Stimulated activated naive CD8-positive, alpha-beta T cell treated with anti-CD3 and anti-CD28 coated beads, Interleukin-15, amount 100 ng/mL, for 72 hours (primary cell): ENCODE measurements around the gene ZNF823.
A peak's percentile ranks its signal among the peaks of the same experiment; 100 is the strongest.
"Not testable (repeated sequence)": the region's sequence is repeated elsewhere in the genome, so short reads cannot be mapped to it uniquely, and the experiment has no call there.

Source experiments
- ATAC-seq: fragments of 150-1000 bp; cut with Tn5 transposase; 2 replicates; pipeline ENCODE4 v1.10.0; 2021; ENCODE audit warnings: mild to moderate bottlenecking, moderate library complexity
- DNase-seq, 2 donors: peaks; one replicate each; pipeline ENCODE4 v3.0.0; 2021 to 2022
- H3K27ac Mint-ChIP-seq, 2 donors: one replicate each; pipeline ENCODE4 v1.8.0; 2022; ENCODE audit warnings: mild to moderate bottlenecking in 2 of 2, mixed read lengths in 2 of 2, moderate library complexity in 2 of 2
- H3K27me3 Mint-ChIP-seq: one replicate; pipeline ENCODE4 v1.8.0; 2022; ENCODE audit warnings: mixed read lengths
- H3K4me1 Mint-ChIP-seq: one replicate; pipeline ENCODE4 v1.8.0; 2022; ENCODE audit warnings: mild to moderate bottlenecking, mixed read lengths
- H3K4me3 Mint-ChIP-seq, 2 donors: one replicate each; pipeline ENCODE4 v1.8.0; 2022; ENCODE audit warnings: mild to moderate bottlenecking in 2 of 2, mixed read lengths in 2 of 2, moderate library complexity in 1 of 2
- H3K9me3 Mint-ChIP-seq, 2 donors: one replicate each; pipeline ENCODE4 v1.8.0; 2022; ENCODE audit warnings: mixed read lengths in 2 of 2

Gene ZNF823

DNA sequence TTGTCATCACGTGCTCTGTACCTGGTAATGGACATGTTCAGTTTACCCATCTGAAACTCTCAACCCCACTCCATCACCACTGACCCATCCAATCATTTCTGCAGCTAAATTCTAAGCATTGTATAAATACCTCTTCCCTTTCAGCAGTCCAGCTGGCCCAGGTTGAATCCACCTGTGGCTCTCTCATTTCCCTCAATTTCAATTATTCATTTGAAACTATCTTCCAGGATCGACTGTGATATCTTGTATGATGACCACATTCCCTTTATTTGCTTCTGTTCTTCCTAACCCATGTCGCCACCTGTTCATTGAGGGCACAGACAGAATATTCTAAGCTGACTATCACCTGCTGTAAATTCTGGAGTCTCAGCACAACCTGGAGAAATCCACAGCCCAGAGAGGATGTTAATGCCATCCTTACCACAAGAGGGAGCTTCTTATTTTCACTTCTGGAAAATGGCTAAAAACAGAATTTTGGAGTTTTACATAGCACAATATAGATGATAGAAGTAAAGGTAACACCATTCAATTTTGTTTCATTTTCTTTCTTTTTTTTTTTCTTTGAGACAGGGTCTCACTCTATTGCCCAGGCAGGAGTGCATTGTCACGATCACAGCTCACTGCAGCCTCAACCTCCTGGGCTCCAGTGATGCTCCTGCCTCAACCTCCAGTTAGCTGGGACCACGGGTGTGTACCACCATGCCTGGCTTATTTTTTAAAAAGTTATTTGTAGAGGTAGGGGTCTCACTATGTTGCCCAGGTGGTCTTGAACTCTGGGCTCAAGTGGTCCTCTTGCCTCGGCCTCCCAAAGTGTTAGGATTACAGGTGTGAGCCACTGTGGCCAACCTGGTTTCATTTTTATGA lies 38.6 kb downstream of the ZNF823 start:
- Mint-ChIP-seq H3K4me3 (no peak overlapping the region), H3K27ac (no peak overlapping the region), H3K4me1 (peaks cover under 1% of the 10 kb centered on the region), H3K9me3 (no peaks in the 10 kb centered on the region), H3K27me3 (peaks cover 24% of the 10 kb centered on the region)
- ATAC-seq, result no peak
- no peak for DNase-seq

DNA sequence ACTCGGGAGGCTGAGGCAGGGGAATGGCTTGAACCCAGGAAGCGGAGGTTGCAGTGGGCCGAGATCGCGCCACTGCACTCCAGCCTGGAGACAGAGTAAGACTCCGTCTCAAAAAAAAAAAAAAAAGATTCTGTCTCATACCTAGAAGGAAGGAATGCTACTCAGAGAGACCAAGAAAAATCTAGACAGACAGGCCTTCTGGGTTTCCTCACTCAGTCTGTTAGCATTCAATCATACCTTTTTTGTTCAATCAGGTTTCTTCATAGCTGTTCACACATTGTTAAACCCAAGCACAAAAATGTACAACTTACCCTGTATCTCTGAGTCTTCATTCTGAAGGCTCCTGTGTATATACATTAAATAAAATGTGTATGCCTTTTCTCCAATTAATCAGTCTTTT lies 40.5 kb downstream of the ZNF823 start:
- H3K27me3 Mint-ChIP-seq, result peaks cover 43% of the 10 kb centered on the region
- no peak overlapping the region for H3K4me3 Mint-ChIP-seq
- no peak for ATAC-seq
- no peaks in the 10 kb centered on the region for H3K9me3 Mint-ChIP-seq
- no peak for DNase-seq
- peaks cover 20% of the 10 kb centered on the region for H3K4me1 Mint-ChIP-seq
- H3K27ac Mint-ChIP-seq, result no peak overlapping the region

DNA sequence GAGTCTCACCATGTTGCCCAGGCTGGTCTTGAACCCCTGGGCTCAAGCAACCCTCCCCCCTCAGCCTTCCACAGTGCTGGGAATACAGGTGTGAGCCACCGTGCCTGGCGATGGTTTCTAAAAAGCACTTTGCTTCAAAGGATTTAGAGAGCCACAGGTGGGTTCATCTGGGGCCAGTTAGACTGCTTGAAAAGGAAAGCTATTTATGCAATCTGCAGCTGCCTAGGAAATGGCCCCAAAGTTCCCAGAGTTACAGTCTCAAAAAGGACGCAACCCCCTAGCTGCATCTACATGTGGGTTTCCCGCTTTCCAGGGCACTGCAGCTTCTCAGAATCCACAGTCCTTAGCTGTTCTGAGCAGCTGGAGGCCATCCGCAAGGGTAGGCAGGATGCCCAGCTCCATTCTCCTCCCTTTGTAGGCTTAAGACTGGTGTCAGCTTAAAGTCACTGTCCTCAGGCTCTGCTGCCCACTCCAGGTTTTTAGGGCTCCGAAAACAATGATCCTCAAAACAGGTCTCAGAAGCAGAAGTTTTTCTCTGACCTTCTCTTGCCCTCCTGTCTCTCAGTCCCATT lies 41.4 kb downstream of the ZNF823 start:
- no peak overlapping the region for H3K4me3 Mint-ChIP-seq
- H3K27me3 Mint-ChIP-seq, result peaks cover 52% of the 10 kb centered on the region
- DNase-seq (no peak), ATAC-seq (no peak)
- H3K4me1 Mint-ChIP-seq, result peaks cover 21% of the 10 kb centered on the region
- H3K9me3 Mint-ChIP-seq, result no peaks in the 10 kb centered on the region
- H3K27ac Mint-ChIP-seq, result no peak overlapping the region

- Mint-ChIP-seq H3K4me1 (peaks cover 21% of the 10 kb centered on the region), H3K27ac (peak overlapping the region; percentile 55 to 89), H3K27me3 (peaks cover 74% of the 10 kb centered on the region), H3K9me3 (no peaks in the 10 kb centered on the region), H3K4me3 (peak overlapping the region; percentile 100)
- ATAC-seq (peak; percentile 99), DNase-seq (peak; percentile 87 to 89)
Observed at GRCh38 chr19:11694533-11695439, 44.0 kb downstream of the ZNF823 start.

GRCh38 chr19:11693505-11694499 lies 44.9 kb downstream of the ZNF823 start:
- H3K9me3 Mint-ChIP-seq, result no peaks in the 10 kb centered on the region
- peaks cover 77% of the 10 kb centered on the region for H3K27me3 Mint-ChIP-seq
- H3K27ac Mint-ChIP-seq, result peak overlapping the region in 1 of 2 donors; percentile 19
- H3K4me3 Mint-ChIP-seq, result peak overlapping the region; percentile 100
- H3K4me1 Mint-ChIP-seq, result peaks cover 21% of the 10 kb centered on the region
- DNase-seq, result no peak
- ATAC-seq, result no peak

- Mint-ChIP-seq H3K4me3 (no peak overlapping the region), H3K27ac (no peak overlapping the region), H3K27me3 (peaks cover 69% of the 10 kb centered on the region), H3K9me3 (peaks cover 3 to 4% of the 10 kb centered on the region in 2 donors), H3K4me1 (peaks cover 21% of the 10 kb centered on the region)
- DNase-seq (no peak), ATAC-seq (no peak)
Observed at GRCh38 chr19:11692127-11692790, 46.5 kb downstream of the ZNF823 start.

- peak; percentile 85 for ATAC-seq
- Mint-ChIP-seq H3K9me3 (peaks cover 22 to 37% of the 10 kb centered on the region in 2 donors), H3K4me1 (peaks cover 12% of the 10 kb centered on the region), H3K4me3 (no peak overlapping the region), H3K27me3 (peaks cover 13% of the 10 kb centered on the region), H3K27ac (no peak overlapping the region)
- no peak for DNase-seq
Observed at GRCh38 chr19:11685676-11686650, 52.8 kb downstream of the ZNF823 start.

DNA sequence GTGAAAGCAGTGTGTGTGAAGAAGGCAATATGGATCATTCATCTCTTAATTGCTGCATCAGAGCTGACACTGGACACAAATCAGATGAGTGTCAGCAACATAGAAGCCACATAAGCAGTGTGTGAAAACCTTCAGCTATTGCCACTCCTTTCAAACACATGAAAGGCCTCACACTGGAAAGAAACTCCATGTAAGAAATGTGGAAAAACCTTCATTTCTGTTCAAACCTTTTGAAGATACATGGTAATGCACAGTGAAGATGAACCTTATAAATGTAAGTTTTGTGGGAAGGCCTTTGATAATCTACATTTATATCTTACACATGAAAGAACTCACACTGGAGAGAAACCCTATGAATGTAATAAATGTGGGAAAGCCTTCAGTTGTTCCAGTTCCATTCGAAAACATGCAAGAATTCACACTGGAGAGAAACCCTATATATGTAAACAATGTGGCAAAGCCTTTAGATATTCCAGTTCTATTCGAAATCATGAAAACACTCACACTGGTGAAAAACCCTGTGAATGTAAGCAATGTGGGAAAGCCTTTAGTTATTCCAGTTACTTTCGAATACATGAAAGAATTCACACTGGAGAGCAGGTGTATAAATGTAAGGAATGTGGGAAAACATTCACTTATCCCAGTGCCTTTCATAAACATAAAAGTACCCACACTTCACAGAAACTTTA lies 53.6 kb downstream of the ZNF823 start:
- Mint-ChIP-seq H3K4me1 (peaks cover 12% of the 10 kb centered on the region), H3K9me3 (peaks cover 30 to 46% of the 10 kb centered on the region in 2 donors), H3K27me3 (peaks cover 7% of the 10 kb centered on the region), H3K27ac (no peak overlapping the region), H3K4me3 (no peak overlapping the region)
- no peak for DNase-seq
- no peak for ATAC-seq

GRCh38 chr19:11680689-11681302 lies 58.0 kb downstream of the ZNF823 start:
- H3K27me3 Mint-ChIP-seq, result peaks cover 12% of the 10 kb centered on the region
- no peak overlapping the region for H3K4me3 Mint-ChIP-seq
- H3K4me1 Mint-ChIP-seq, result peaks cover 2% of the 10 kb centered on the region

GRCh38 chr19:11678504-11678903 lies 60.2 kb downstream of the ZNF823 start:
- peaks cover 30% of the 10 kb centered on the region for H3K27me3 Mint-ChIP-seq
- ATAC-seq (peak; percentile 46), DNase-seq (no peak)
- no peak overlapping the region for H3K27ac Mint-ChIP-seq
- H3K4me3 Mint-ChIP-seq, result no peak overlapping the region
- H3K9me3 Mint-ChIP-seq, result peaks cover 12 to 40% of the 10 kb centered on the region in 2 donors
- H3K4me1 Mint-ChIP-seq, result peaks cover 6% of the 10 kb centered on the region

More at GRCh38 chr19:11680689-11681302, 58.0 kb downstream of the ZNF823 start:
- no peak for ATAC-seq
- peaks cover 22 to 49% of the 10 kb centered on the region in 2 donors for H3K9me3 Mint-ChIP-seq
- no peak for DNase-seq
- H3K27ac Mint-ChIP-seq, result no peak overlapping the region

- not testable (repeated sequence) for H3K27ac Mint-ChIP-seq, H3K4me3 Mint-ChIP-seq, H3K4me1 Mint-ChIP-seq, ATAC-seq, DNase-seq
- peaks cover 12 to 33% of the 10 kb centered on the region in 2 donors for H3K9me3 Mint-ChIP-seq
- peaks cover 42% of the 10 kb centered on the region for H3K27me3 Mint-ChIP-seq
Observed at GRCh38 chr19:11676661-11677600, 61.8 kb downstream of the ZNF823 start.
